SKM-1 (cell line): ENCODE measurements around the gene AKR1C1.
"Not testable (repeated sequence)": the region's sequence is repeated elsewhere in the genome, so short reads cannot be mapped to it uniquely, and the experiment has no call there.

Experiments
- DNase-seq: peaks from one replicate; lab custom pipeline; 2025; ENCODE audit not compliant: unreplicated experiment; lab: John Stamatoyannopoulos, UW

Gene AKR1C1

DNA sequence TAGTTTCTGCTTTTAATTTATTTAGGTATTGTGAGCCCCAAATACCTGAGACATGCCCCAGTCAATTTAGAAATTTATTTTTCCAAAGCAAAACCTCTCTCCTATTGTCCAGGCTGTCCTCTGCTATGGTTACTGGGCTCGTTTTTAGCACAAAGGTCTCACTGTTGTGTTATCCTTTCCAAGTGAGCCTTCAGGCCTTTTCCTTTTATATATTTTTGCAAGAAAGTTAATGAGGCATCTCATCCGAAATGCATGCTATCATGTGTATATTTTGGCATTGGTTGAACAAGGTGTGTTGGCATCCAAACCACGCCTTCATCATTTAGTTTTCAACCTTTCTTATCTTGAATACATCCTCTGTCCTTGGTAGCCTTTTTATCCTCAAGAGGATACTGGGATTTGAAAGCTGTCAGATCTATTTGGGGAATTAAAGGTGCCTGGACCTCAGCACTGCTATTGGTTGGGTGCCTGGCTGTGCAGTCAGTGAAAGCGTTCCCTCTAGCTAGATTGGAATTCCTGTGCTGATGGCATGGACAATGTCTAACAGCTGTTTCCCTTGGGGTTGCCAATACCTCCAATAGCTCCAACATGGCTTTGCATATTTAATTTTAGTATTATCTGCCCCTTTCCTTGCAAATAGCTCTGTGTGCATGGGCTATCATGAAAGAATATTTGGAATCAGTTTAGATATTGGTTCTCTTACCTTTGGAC lies 51.1 kb downstream of the AKR1C1 start:
- DNase-seq = not testable (repeated sequence)

DNA sequence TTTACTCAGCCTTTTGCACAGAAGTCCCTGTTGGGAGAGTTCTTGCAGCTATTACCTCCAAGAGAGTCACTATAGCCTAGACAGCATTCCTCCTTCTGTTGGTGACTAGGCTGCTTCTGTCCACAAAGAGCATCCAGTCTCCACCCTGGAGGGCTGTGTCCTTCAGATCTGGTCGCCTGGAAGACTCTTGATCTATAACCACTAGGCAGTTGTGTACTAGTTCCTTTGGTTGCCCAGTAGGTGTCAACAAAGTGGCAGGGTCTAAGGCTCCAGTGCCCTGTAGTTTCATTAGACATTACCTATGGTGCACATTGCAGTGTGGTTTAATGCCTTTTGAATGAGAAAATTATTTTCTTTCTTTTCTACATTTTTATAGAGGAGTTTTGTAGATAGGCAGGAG lies 51.7 kb downstream of the AKR1C1 start:
- DNase-seq = no peak

- DNase-seq = no peak
Observed at GRCh38 chr10:5018134-5018533, 54.9 kb downstream of the AKR1C1 start.

DNA sequence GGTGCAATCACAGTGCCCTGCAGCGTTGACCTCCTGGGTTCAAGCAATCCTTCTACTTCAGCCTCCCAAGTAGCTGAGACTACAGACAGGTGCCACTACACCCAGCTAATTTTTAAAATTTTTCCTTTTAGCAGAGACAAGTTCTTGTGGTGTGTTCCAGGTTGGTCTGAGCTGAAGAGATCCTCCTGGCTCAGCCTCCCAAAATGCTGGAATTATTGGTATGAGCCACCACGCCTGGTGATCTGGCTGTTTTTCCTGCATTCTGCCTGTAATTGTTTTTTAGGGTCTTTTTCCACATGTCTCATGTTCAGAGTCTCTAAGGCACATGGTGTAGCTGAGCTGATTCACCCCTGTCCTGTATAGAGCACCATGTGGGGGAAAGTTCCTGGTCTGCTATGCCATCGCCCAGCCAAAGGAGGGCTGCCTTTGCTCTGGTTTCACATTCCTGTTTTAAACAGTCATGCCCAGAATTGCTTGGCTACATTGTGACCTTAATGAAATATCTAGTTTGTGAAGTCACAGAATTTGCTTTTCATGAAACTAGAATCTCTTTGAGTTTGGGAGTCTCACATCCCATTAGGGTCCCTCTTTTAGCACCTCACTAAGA lies 55.6 kb downstream of the AKR1C1 start:
- not testable (repeated sequence) for DNase-seq

- DNase-seq = not testable (repeated sequence)
Observed at GRCh38 chr10:5019770-5020612, 56.8 kb downstream of the AKR1C1 start.

- not testable (repeated sequence) for DNase-seq
Observed at GRCh38 chr10:5021624-5022290, 58.5 kb downstream of the AKR1C1 start.

- DNase-seq = no peak
Observed at GRCh38 chr10:5023177-5023805, 60.1 kb downstream of the AKR1C1 start.

- DNase-seq = not testable (repeated sequence)
Observed at GRCh38 chr10:5025461-5025881, 62.3 kb downstream of the AKR1C1 start.

GRCh38 chr10:5030989-5031388 lies 67.8 kb downstream of the AKR1C1 start:
- no peak for DNase-seq

- DNase-seq = not testable (repeated sequence)
Observed at GRCh38 chr10:5031588-5031987, 68.4 kb downstream of the AKR1C1 start.

- DNase-seq = not testable (repeated sequence)
Observed at GRCh38 chr10:5032444-5032843, 69.2 kb downstream of the AKR1C1 start.
